ENCODE measurements around the gene ZNF628.
A peak's percentile ranks its signal among the peaks of the same experiment; 100 is the strongest.

ZNF628 gene

DNA sequence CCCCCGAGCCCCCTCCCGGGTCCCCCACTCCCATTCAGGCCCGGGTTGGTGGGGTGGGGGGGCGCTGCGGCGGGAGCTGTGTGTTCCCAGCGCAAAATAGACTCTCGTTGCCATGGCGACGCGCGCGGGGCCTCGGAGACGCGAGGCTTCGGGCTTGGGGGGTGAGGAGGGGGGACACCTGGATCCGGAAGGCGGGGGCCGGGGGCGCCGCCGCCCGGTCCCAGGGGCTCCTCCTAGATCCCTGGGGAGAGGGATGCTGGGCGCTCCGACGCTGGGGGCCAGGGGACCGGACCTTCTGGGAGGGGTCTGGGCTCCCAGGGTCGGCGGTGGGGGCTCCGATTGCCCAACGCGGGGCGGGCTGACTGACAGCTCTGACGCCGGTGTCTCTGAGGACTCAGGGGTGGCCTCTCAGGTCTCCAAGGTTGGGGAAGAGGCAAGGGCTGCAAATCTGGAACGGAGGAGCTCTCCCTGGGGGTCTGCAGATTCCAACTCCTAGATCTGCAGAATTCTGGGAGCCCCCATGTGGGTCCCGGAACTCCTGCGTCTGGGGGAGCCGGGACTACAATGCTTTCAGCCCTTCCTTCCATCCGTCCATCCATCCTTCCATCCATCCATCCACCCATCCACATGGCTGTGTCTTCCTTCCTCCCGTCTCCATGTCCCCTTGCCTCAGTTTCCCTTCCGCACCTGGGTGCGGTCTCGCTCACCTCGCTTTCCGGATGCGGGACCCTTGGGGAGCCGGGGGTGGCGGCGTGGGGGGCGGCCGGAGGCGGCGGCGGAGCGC lies 24.3 kb upstream of the ZNF628 start:
- Histone ChIP-seq H3K4me3 (no peak overlapping the region), H3K9me3 (no peaks in the 10 kb centered on the region), H3K27ac (no peak overlapping the region), H3K4me1 (peaks cover 0 to 22% (median 19%) of the 10 kb centered on the region in 4 donors), H3K27me3 (peaks cover 8 to 43% of the 10 kb centered on the region in 2 donors), H3K36me3 (peaks cover 0 to 25% (median 16%) of the 10 kb centered on the region in 3 donors)
- TF ChIP-seq, protein P1, sequence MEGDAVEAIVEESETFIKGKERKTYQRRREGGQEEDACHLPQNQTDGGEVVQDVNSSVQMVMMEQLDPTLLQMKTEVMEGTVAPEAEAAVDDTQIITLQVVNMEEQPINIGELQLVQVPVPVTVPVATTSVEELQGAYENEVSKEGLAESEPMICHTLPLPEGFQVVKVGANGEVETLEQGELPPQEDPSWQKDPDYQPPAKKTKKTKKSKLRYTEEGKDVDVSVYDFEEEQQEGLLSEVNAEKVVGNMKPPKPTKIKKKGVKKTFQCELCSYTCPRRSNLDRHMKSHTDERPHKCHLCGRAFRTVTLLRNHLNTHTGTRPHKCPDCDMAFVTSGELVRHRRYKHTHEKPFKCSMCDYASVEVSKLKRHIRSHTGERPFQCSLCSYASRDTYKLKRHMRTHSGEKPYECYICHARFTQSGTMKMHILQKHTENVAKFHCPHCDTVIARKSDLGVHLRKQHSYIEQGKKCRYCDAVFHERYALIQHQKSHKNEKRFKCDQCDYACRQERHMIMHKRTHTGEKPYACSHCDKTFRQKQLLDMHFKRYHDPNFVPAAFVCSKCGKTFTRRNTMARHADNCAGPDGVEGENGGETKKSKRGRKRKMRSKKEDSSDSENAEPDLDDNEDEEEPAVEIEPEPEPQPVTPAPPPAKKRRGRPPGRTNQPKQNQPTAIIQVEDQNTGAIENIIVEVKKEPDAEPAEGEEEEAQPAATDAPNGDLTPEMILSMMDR (IDR thresholded peaks at IDR 0.05), result no peak
- intact Hi-C loops (cut with DNase I; ENCODE audit: low total_unique reads), result no loop called here
- no peak for DNase-seq

- TF ChIP-seq, protein P1 (IDR thresholded peaks at IDR 0.05), result no peak
- peak in 1 of 2 donors; percentile 42 for DNase-seq
- intact Hi-C loops (cut with DNase I; ENCODE audit: low total_unique reads), result no loop called here
- Histone ChIP-seq H3K9me3 (no peaks in the 10 kb centered on the region), H3K27me3 (peaks cover 8 to 40% of the 10 kb centered on the region in 2 donors), H3K4me3 (no peak overlapping the region), H3K36me3 (peaks cover 0 to 25% (median 16%) of the 10 kb centered on the region in 3 donors), H3K27ac (no peak overlapping the region), H3K4me1 (peaks cover 0 to 22% (median 19%) of the 10 kb centered on the region in 4 donors)
Measured at GRCh38 chr19:55452749-55453346, 23.6 kb upstream of the ZNF628 start.

GRCh38 chr19:55453511-55454260 lies 22.7 kb upstream of the ZNF628 start:
- no peak overlapping the region for H3K4me3 ChIP-seq
- TF ChIP-seq, protein P1 (IDR thresholded peaks at IDR 0.05), result no peak
- no peak for DNase-seq
- peaks cover 8 to 40% of the 10 kb centered on the region in 2 donors for H3K27me3 ChIP-seq
- no peaks in the 10 kb centered on the region for H3K9me3 ChIP-seq
- peaks cover 0 to 25% (median 16%) of the 10 kb centered on the region in 3 donors for H3K36me3 ChIP-seq
- peaks cover 0 to 22% (median 19%) of the 10 kb centered on the region in 4 donors for H3K4me1 ChIP-seq
- no peak overlapping the region for H3K27ac ChIP-seq
- intact Hi-C loops (cut with DNase I; ENCODE audit: low total_unique reads), result no loop called here

DNA sequence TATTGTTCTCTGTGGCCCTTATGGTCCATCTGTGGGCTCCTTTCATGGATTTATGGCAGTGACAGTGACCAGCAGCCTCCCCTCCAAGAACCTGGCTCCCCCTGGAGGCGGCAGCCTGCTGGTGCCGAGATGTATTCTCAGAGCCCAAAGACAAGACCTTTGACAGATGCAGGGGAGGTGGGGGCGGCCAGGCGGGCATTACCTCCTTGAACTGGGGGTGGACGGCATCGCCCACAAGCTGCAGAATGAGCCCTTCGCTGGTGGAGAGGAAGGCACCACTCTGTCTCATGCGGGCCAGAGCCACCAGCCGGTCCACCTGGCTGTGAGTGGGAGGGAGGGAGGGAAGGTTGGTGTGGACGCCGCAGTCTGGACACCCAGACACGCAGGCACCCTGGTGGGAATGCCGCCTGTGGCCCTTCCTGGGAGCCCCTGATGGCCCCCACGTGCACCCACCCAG lies 21.6 kb upstream of the ZNF628 start:
- Histone ChIP-seq H3K9me3 (no peaks in the 10 kb centered on the region), H3K36me3 (peaks cover 0 to 25% (median 16%) of the 10 kb centered on the region in 3 donors), H3K4me1 (peaks cover 0 to 25% (median 20%) of the 10 kb centered on the region in 4 donors), H3K27me3 (peaks cover 8 to 31% of the 10 kb centered on the region in 2 donors), H3K27ac (no peak overlapping the region), H3K4me3 (no peak overlapping the region)
- TF ChIP-seq, protein P1 (IDR thresholded peaks at IDR 0.05), result peak in 1 of 2 experiments; percentile 24
- intact Hi-C loops (cut with DNase I; ENCODE audit: low total_unique reads), result no loop called here
- no peak for DNase-seq

GRCh38 chr19:55455576-55456235 lies 20.7 kb upstream of the ZNF628 start:
- peaks cover 0 to 34% (median 26%) of the 10 kb centered on the region in 4 donors for H3K4me1 ChIP-seq
- intact Hi-C loops (cut with DNase I; ENCODE audit: low total_unique reads), result no loop called here
- no peak for DNase-seq
- TF ChIP-seq, protein P1 (IDR thresholded peaks at IDR 0.05), result no peak
- H3K27ac ChIP-seq, result no peak overlapping the region
- no peak overlapping the region for H3K4me3 ChIP-seq
- peaks cover 0 to 25% (median 16%) of the 10 kb centered on the region in 3 donors for H3K36me3 ChIP-seq
- peaks cover 8 to 27% of the 10 kb centered on the region in 2 donors for H3K27me3 ChIP-seq
- no peaks in the 10 kb centered on the region for H3K9me3 ChIP-seq

Measured in tibial artery (tissue), 4 donors.